Peyer's patch (tissue), 4 donors: ENCODE measurements around the gene LRRK2. TPM values are rescaled to one million over a fixed set of nuclear protein-coding genes. Genes with fewer than 3 reads are reported as not detected.

Experiments
- DNase-seq, 3 donors: peaks; one replicate each; pipeline ENCODE4 v3.0.0-alpha.2; 2017 to 2019
- H3K27ac ChIP-seq, 4 donors: fragments of 200-600 bp; sonication (generic); one replicate each; pipeline ENCODE4 v1.5.1; 2016 to 2019
- H3K27me3 ChIP-seq, 2 donors: fragments of 200-600 bp; sonication (generic); one replicate each; pipeline ENCODE4 v1.5.1; 2019
- H3K36me3 ChIP-seq, 3 donors: fragments of 200-600 bp; sonication (generic); one replicate each; pipeline ENCODE4 v1.5.1; 2016 to 2019
- H3K4me1 ChIP-seq, 4 donors: fragments of 200-600 bp; sonication (generic); one replicate each; pipeline ENCODE4 v1.5.1; 2016 to 2019
- H3K4me3 ChIP-seq, 4 donors: fragments of 200-600 bp; sonication (generic); 1 replicate in 3 of 4; 2 replicates in 1 of 4; pipeline ENCODE4 v1.5.1; 2016 to 2019; ENCODE audit warnings: mild to moderate bottlenecking in 1 of 4
- H3K9me3 ChIP-seq, 4 donors: fragments of 200-600 bp; sonication (generic); one replicate each; pipeline ENCODE4 v1.5.1; 2016 to 2019; ENCODE audit warnings: mild to moderate bottlenecking in 1 of 4
- CTCF ChIP-seq, 6 experiments: fragments of 450-650 bp in 4 of 6; fragments of 200-600 bp in 2 of 6; sonication (generic) in 1 of 6; IDR thresholded peaks; one replicate each; pipeline ENCODE4 v1.5.1; 2017 to 2019; ENCODE audit warnings: antibody characterized with exemption in 6 of 6, mild to moderate bottlenecking in 3 of 6, moderate library complexity in 1 of 6
- POLR2A ChIP-seq, 2 donors: fragments of 450-650 bp; IDR thresholded peaks; one replicate each; pipeline ENCODE4 v1.5.1; 2017; ENCODE audit warnings: antibody characterized with exemption in 2 of 2, mild to moderate bottlenecking in 2 of 2, moderate library complexity in 2 of 2
- total RNA-seq, 4 donors: library from RNA; depleted of rRNA; stranded (reverse); fragments of >200 nt; gene quantifications; one replicate each; pipeline ENCODE4 v1.1.0, GENCODE V29; 2016

LRRK2 gene
- total RNA-seq, 4 donors from 2014 or later: 2.6 to 44.6 (median 4.9) TPM

DNA sequence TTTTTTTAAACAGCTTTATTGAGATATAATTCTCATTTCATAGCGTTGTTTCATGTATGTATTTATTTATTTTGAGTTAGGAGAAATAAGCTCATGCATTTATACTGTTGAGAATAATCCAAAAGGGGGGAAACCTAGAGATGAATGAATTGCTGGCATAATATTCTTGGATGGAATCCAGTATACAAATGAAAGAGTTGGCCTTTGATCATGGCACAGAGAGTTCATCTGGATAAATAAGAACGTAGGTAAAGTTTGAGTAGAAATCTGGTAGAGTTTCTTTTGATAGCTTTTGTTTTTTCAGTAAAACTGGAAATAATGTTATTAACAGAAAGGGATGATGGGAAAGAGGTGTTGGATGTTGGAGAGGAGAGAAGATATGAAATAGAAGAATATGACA lies 166.2 kb downstream of the LRRK2 start:
- H3K4me3 ChIP-seq: no peak overlapping the region
- no peaks in the 10 kb centered on the region for H3K27me3 ChIP-seq
- no peak for DNase-seq
- H3K36me3 ChIP-seq: no peaks in the 10 kb centered on the region
- no peaks in the 10 kb centered on the region for H3K9me3 ChIP-seq
- no peak overlapping the region for H3K27ac ChIP-seq
- TF ChIP-seq CTCF (IDR thresholded peaks at IDR 0.05) (no peak), POLR2A (IDR thresholded peaks at IDR 0.05) (no peak)
- no peaks in the 10 kb centered on the region for H3K4me1 ChIP-seq

- H3K27ac ChIP-seq: no peak overlapping the region
- no peaks in the 10 kb centered on the region for H3K4me1 ChIP-seq
- no peak overlapping the region for H3K4me3 ChIP-seq
- H3K36me3 ChIP-seq: no peaks in the 10 kb centered on the region
- no peak for DNase-seq
- H3K27me3 ChIP-seq: no peaks in the 10 kb centered on the region
- no peaks in the 10 kb centered on the region for H3K9me3 ChIP-seq
- TF ChIP-seq POLR2A (IDR thresholded peaks at IDR 0.05): no peak
- no peak for TF ChIP-seq CTCF (IDR thresholded peaks at IDR 0.05)
These were observed 168.2 kb downstream of the LRRK2 start for GRCh38 chr12:40393026-40393425.

DNA sequence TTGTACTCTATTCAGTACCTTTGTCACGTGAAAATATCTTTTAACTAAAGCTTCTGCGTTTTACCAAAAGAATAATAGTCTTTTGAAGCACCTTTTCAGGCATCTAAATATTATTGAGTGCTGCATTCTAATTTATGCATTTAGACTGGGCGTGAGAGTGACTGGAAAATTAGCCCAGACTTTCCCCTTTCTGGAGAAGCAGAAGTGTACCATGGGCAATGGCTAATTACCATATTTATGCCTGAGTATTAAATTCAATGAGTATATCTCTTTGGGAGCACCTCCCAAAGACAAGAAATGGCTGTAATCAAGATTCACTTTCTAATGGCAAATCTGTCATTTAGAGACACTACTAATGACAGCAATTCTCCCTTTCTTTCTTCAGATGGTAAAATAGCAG lies 174.9 kb downstream of the LRRK2 start:
- DNase-seq: no peak

GRCh38 chr12:40405419-40405818 lies 180.6 kb downstream of the LRRK2 start:
- Histone ChIP-seq H3K27ac (no peak overlapping the region), H3K27me3 (no peaks in the 10 kb centered on the region), H3K4me3 (no peak overlapping the region), H3K9me3 (no peaks in the 10 kb centered on the region), H3K36me3 (no peaks in the 10 kb centered on the region), H3K4me1 (no peaks in the 10 kb centered on the region)
- no peak for TF ChIP-seq CTCF (IDR thresholded peaks at IDR 0.05)
- no peak for TF ChIP-seq POLR2A (IDR thresholded peaks at IDR 0.05)
- DNase-seq: no peak

More for the DNA sequence above, 174.9 kb downstream of the LRRK2 start:
- Histone ChIP-seq H3K4me3 (no peak overlapping the region), H3K27me3 (no peaks in the 10 kb centered on the region), H3K36me3 (no peaks in the 10 kb centered on the region), H3K9me3 (no peaks in the 10 kb centered on the region), H3K27ac (no peak overlapping the region), H3K4me1 (no peaks in the 10 kb centered on the region)
- TF ChIP-seq CTCF (IDR thresholded peaks at IDR 0.05) (no peak), POLR2A (IDR thresholded peaks at IDR 0.05) (no peak)

Other genes with a start within 250 kb of the LRRK2 start
- 10 to 100 TPM in 3 of 4 donors, 1 to 10 TPM in 1; 9.1 to 63.4 (median 33.1) TPM for gene SLC2A13, start 118.9 kb upstream of the LRRK2 start, total RNA-seq